ENCODE results near the gene CA6.

GRCh38 chr1:8976896-8977450, 31.3 kb downstream of the CA6 start:
- TF ChIP-seq GATA2 (IDR thresholded peaks at IDR 0.05; ENCODE audit: low read depth, low read length) (no peak), GATA3 (IDR thresholded peaks at IDR 0.05; ENCODE audit: low read depth, low read length) (no peak)

Data from SH-SY5Y (cell line).